ENCODE measurements around the gene SYP.

The SYP gene

GRCh38 chrX:49221868-49222267 lies 21.9 kb upstream of the SYP start:
- no peak overlapping the region for H3K4me3 ChIP-seq (ENCODE audit: low read depth, low read length)
- no peak for TF ChIP-seq CTCF (IDR thresholded peaks at IDR 0.05; ENCODE audit: borderline replicate concordance, insufficient read depth, low read depth, low read length)

GRCh38 chrX:49220100-49220499 lies 20.1 kb upstream of the SYP start:
- no peak for TF ChIP-seq CTCF (IDR thresholded peaks at IDR 0.05; ENCODE audit: borderline replicate concordance, insufficient read depth, low read depth, low read length)
- H3K4me3 ChIP-seq (ENCODE audit: low read depth, low read length), result no peak overlapping the region

- no peak for TF ChIP-seq CTCF (IDR thresholded peaks at IDR 0.05; ENCODE audit: borderline replicate concordance, insufficient read depth, low read depth, low read length)
- no peak overlapping the region for H3K4me3 ChIP-seq (ENCODE audit: low read depth, low read length)
Measured at GRCh38 chrX:49214996-49215526, 15.1 kb upstream of the SYP start.

- no peak for TF ChIP-seq CTCF (IDR thresholded peaks at IDR 0.05; ENCODE audit: borderline replicate concordance, insufficient read depth, low read depth, low read length)
- H3K4me3 ChIP-seq (ENCODE audit: low read depth, low read length), result no peak overlapping the region
Measured at GRCh38 chrX:49214416-49214815, 14.4 kb upstream of the SYP start.

GRCh38 chrX:49212861-49213260 lies 12.9 kb upstream of the SYP start:
- H3K4me3 ChIP-seq (ENCODE audit: low read depth, low read length), result no peak overlapping the region
- no peak for TF ChIP-seq CTCF (IDR thresholded peaks at IDR 0.05; ENCODE audit: borderline replicate concordance, insufficient read depth, low read depth, low read length)

- TF ChIP-seq CTCF (IDR thresholded peaks at IDR 0.05; ENCODE audit: borderline replicate concordance, insufficient read depth, low read depth, low read length), result no peak
- H3K4me3 ChIP-seq (ENCODE audit: low read depth, low read length), result no peak overlapping the region
Measured at GRCh38 chrX:49212209-49212608, 12.2 kb upstream of the SYP start.

GRCh38 chrX:49211074-49211473 lies 11.1 kb upstream of the SYP start:
- no peak for TF ChIP-seq CTCF (IDR thresholded peaks at IDR 0.05; ENCODE audit: borderline replicate concordance, insufficient read depth, low read depth, low read length)
- H3K4me3 ChIP-seq (ENCODE audit: low read depth, low read length), result no peak overlapping the region
